HG03342 (cell line): ENCODE measurements around the gene IL13.
A peak's percentile ranks its signal among the peaks of the same experiment; 100 is the strongest.
"Not testable (repeated sequence)": the region's sequence is repeated elsewhere in the genome, so short reads cannot be mapped to it uniquely, and the experiment has no call there.

ENCODE experiments used
- ATAC-seq: cut with Tn5 transposase; IDR thresholded peaks from one replicate; pipeline ENCODE4 v1.9.1; 2021; ENCODE audit warnings: mild to moderate bottlenecking, moderate library complexity; ENCODE audit not compliant: unreplicated experiment

Gene IL13

GRCh38 chr5:132657676-132658380 is at the start of gene IL13:
TSS of gene IL13 (plus strand) at chr5:132658173. CDS start at chr5:132658187, 14 bp downstream.
- ATAC-seq: no peak

DNA sequence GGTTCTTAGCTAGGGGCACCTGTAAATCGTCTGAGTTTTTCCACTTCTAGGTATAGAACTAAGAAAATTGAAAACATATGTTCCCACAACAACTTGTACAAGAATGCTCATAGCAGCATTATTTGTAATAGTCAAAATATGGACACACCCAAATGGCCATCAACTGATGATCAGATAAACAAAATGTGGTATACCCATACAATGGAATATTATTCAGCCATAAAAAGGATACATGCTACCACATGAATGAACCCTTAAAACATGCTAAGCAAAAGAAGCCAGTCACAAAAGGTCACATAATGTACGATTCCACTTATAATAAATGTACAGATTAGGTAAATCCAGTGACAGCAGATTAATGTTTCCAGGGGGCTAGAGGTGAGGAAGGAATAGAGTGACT is 46.0 kb upstream of the IL13 start:
- no peak for ATAC-seq

DNA sequence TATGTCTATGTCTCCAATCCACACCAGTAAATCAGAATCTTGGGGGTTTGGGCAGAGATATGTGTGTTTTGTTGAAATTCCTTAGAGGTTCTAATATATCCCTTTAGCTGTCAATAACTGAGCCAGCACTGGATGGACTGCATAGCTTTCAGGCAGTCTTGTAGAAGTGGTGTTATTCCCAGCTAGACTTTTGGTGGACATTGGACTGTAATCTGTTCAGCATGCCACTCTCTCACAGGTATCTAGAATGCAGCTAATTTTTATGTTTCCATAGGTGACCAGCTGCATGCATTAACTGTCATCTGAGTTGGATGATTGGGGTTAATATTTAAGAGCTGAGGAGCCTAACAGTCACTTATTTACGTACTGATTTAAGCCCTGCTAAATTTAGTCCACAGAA is 45.1 kb upstream of the IL13 start:
- no peak for ATAC-seq

DNA sequence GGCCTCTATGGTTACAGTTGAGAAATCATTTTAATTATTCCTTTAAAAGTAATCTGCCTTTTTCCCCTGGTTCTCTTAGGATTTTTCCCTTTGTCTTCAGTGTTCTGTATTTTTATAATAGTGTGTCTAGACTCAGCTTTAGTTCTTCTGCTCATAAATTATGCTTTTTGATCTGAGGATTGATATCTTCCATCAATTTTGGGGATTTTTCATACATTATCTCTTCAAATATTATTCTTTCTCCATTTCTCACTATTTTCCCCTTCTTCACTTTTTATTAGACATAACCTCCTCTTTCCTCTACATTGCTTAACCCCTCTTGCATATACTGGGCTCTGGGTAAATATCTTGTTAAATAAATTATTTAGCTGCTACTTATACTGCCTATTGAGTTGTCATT is 36.3 kb upstream of the IL13 start:
- no peak for ATAC-seq

- no peak for ATAC-seq
Measured at GRCh38 chr5:132622608-132623007, 35.4 kb upstream of the IL13 start.

DNA sequence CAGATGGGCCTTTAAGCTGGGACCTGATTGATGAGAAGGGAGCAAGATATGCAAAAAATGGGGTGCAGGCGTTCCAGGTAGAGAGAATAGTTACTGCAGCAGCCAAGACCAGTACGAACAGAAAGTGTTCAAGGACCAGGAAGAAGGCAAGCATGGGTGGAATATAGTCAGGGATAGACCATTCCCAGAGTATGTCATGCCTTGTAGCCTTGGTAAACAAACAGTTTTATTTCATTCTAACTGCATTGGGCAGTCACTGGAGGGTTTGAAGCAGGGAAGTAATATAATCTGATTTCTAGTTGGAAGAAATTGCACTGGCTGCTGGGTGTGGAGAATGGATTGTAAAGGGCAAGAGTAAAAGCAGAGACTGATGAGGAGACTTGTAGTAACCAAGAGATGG is 30.5 kb upstream of the IL13 start:
- ATAC-seq: no peak

GRCh38 chr5:132628814-132629213 is 29.2 kb upstream of the IL13 start:
- no peak for ATAC-seq

GRCh38 chr5:132629230-132629944 is 28.6 kb upstream of the IL13 start:
- peak; percentile 62 for ATAC-seq

GRCh38 chr5:132633587-132633986 is 24.4 kb upstream of the IL13 start:
- not testable (repeated sequence) for ATAC-seq

GRCh38 chr5:132635873-132636272 is 22.1 kb upstream of the IL13 start:
- peak; percentile 45 for ATAC-seq

- ATAC-seq: no peak
Measured at GRCh38 chr5:132637241-132637640, 20.7 kb upstream of the IL13 start.

DNA sequence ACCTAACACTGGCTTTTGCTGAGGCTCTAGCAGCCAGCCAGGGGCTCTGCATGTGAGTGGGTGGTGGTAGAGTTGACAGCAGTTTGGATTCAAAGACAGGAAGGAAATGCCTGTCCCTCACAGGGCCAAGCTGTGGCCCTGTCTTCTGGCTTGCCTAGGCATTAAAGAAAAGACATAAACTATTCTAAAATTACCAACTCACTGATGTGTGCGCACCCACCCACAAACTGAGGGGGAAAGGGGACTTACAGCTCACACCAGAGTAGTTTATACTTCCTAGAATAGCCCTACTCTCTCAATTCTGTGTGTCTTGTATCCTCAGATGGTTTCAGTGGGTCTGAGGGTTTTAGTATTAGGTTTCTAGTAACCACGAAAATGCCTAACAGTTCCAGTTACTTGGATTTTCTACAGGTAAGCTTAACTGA is 18.3 kb upstream of the IL13 start:
- ATAC-seq: peak; percentile 64

DNA sequence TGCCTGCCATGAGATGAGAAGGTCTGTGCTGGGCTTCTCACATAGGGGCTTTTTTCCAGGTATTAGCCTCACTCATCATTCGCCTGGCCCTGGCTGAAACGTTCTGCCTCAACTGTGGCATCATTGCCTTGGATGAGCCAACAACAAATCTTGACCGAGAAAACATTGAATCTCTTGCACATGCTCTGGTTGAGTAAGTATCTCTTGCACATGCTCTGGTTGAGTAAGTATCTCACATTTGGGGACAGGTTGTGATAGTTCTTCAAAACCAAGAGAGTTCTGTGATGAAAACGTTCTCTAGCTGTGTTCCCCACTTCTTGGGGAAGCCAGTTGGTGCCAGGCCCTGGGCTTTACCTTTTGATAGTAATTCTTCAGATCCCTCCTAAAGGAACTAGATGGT is 17.4 kb upstream of the IL13 start:
- no peak for ATAC-seq

GRCh38 chr5:132641241-132641723 is 16.7 kb upstream of the IL13 start:
- no peak for ATAC-seq

- ATAC-seq: no peak
Measured at GRCh38 chr5:132641841-132642240, 16.1 kb upstream of the IL13 start.

- no peak for ATAC-seq
Measured at GRCh38 chr5:132644177-132644576, 13.8 kb upstream of the IL13 start.

DNA sequence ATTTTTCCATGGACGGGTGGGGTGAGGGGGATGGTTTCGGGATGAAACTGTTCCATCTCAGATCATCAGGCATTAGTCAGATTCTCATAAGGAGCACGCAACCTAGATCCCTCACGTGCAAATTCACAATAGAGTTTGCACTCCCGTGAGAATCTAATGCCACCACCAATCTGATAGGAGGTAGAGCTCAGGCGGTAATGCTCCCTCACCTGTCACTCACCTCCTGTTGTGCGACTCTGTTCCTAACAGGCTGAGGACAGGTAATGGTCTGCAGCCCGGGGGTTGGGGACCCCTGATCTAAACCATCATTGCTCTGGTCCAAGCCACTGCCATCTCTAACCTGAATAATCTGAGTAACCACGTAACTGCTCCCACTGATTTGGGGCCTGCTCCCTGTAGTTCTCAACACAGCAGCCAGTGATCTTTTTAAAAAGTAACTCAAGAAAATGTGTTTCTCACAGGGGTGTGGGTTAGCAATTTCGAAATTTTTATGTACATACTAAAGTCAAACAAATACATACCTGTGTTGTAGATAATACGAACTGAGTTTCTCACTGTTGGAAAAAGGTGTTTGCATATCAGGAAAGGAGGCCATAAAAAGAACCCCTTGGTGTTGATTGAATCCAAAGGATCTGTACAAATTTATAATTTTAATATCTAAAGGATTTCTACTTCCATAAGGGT is 11.2 kb upstream of the IL13 start:
- no peak for ATAC-seq

DNA sequence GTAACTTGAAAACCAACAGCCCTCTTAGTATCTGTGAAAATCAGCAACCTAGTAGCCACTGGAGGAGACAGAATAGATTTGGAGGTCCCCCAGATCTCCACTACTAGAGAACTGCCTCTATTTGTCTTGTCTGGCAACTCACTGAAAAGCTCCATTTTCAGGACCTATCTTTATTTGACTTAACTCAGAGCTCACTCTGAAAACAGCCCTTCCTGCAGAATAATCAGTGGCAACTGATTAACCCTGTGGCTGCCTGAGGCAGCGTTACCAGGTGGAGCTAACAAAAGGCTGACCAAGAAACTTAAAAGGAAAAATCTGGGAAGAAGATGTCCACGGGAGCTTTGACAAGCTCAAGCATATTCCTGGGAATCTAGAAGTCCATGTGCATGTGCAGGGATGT is 10.5 kb upstream of the IL13 start:
- ATAC-seq: no peak

DNA sequence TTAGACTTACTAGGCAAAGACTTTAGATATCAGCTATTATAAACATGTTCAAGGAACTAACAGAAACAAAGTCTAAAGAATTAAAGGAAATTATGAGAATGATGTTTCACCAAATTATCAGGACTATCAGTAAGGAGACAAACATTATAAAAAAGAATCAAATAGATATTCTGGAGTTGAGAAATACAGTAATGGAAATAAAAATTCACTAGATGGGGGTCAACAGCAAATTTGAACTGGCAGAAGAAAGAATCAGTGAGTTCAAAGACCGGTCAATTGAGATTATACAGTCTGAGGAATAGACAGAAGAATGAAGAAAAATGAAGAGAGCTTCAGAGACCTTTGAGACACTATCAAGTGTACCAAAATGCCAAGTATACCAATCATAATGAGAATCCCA is 9.6 kb upstream of the IL13 start:
- no peak for ATAC-seq

DNA sequence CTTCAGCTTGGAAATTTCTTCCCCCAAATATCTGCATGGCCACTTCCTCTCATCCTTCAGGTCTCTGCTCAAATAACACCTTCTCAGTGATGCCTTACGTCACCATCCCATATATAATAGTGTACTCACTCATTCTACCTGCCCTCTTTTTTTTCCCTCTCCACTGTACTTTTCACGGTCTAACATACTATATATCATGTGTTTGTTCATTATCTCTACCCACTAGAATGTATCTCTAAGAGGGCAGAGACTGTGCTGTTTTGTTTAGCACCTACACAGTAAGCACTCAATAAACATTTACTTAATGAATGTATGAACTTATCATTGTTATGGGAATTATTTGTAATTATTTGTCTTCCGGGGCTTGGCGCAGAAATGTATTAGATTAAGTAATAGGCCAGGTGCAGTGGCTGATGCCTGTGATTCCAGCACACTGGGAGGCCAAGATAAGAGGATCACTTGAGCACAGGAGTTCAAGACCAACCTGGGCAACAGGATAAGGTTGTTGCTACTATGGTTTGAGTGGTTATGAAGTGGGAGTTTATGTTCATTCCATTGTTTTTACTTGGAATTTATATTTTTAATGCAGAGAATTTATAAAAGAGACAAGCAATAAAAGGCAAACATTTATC is 6.0 kb upstream of the IL13 start:
- no peak for ATAC-seq

GRCh38 chr5:132653716-132654115 is 4.3 kb upstream of the IL13 start:
- ATAC-seq: no peak
